ENCODE results near the gene TRIM17.

- TF ChIP-seq CTCF (conservative IDR thresholded peaks at IDR 0.05; ENCODE audit: low read depth in 2 of 2): peak in 1 of 2 experiments; percentile 57; a peak in 2 of 4 replicates
- no peak for TF ChIP-seq REST (IDR thresholded peaks at IDR 0.05; ENCODE audit: unreplicated experiment)
- TF ChIP-seq EZH2 (IDR thresholded peaks at IDR 0.05; ENCODE audit: low read depth, unreplicated experiment): no peak
- TF ChIP-seq POLR2AphosphoS5 (IDR thresholded peaks at IDR 0.05; ENCODE audit: low read depth): no peak
- TF ChIP-seq CREB1 (CRISPR knock-in tag; IDR thresholded peaks at IDR 0.05; ENCODE audit: low read depth): no peak
- no peak for TF ChIP-seq EZH2phosphoT487 (IDR thresholded peaks at IDR 0.05; ENCODE audit: unreplicated experiment)
- no peak for TF ChIP-seq ZNF462 (CRISPR knock-in tag; IDR thresholded peaks at IDR 0.05)
- TF ChIP-seq JUNB (IDR thresholded peaks at IDR 0.05; ENCODE audit: unreplicated experiment): no peak
- TF ChIP-seq NANOG (IDR thresholded peaks at IDR 0.05; ENCODE audit: borderline replicate concordance): no peak
- no peak for TF ChIP-seq ZNF331 (CRISPR knock-in tag; IDR thresholded peaks at IDR 0.05; ENCODE audit: low read depth)
- no peak for TF ChIP-seq ZNF114 (CRISPR knock-in tag; IDR thresholded peaks at IDR 0.05)
- TF ChIP-seq ETS1 (IDR thresholded peaks at IDR 0.05): no peak
Observed at GRCh38 chr1:228446852-228447251, 30.2 kb upstream of the TRIM17 start.
